Glomerular visceral epithelial cell (primary cell): ENCODE measurements around the gene CDH1.

ENCODE experiments used
- DNase-seq: peaks from one replicate; pipeline ENCODE4 v3.0.0-alpha.2; 2016; ENCODE audit errors: extremely low spot score

CDH1 gene

GRCh38 chr16:68732042-68732680 is 4.9 kb upstream of the CDH1 start:
- peak; percentile 36 for DNase-seq

- DNase-seq, result no peak
Observed at GRCh38 chr16:68732741-68733399, 4.2 kb upstream of the CDH1 start.

GRCh38 chr16:68733570-68733969 is 3.5 kb upstream of the CDH1 start:
- DNase-seq, result no peak

- no peak for DNase-seq
Observed at GRCh38 chr16:68734782-68735181, 2.3 kb upstream of the CDH1 start.

- DNase-seq, result no peak
Observed at GRCh38 chr16:68736561-68736960, 531 bp upstream of the CDH1 start.

- DNase-seq, result no peak
Observed at GRCh38 chr16:68737730-68738629, 888 bp downstream of the CDH1 start.

- DNase-seq, result peak; percentile 48
Observed at GRCh38 chr16:68739964-68740627, 3.0 kb downstream of the CDH1 start.

- DNase-seq, result no peak
Observed at GRCh38 chr16:68740628-68741346, 3.7 kb downstream of the CDH1 start.

- no peak for DNase-seq
Observed at GRCh38 chr16:68743664-68744063, 6.6 kb downstream of the CDH1 start.

GRCh38 chr16:68744744-68745280 is 7.7 kb downstream of the CDH1 start:
- DNase-seq, result no peak

GRCh38 chr16:68746951-68747350 is 9.9 kb downstream of the CDH1 start:
- no peak for DNase-seq

GRCh38 chr16:68749432-68749831 is 12.3 kb downstream of the CDH1 start:
- no peak for DNase-seq

- DNase-seq, result no peak
Observed at GRCh38 chr16:68750193-68750695, 13.2 kb downstream of the CDH1 start.

- DNase-seq, result no peak
Observed at GRCh38 chr16:68751160-68751559, 14.1 kb downstream of the CDH1 start.

- no peak for DNase-seq
Observed at GRCh38 chr16:68752602-68753001, 15.5 kb downstream of the CDH1 start.

GRCh38 chr16:68754084-68754792 is 17.1 kb downstream of the CDH1 start:
- DNase-seq, result no peak

- peak; percentile 7 for DNase-seq
Observed at GRCh38 chr16:68756239-68756915, 19.3 kb downstream of the CDH1 start.

GRCh38 chr16:68757625-68757935 is 20.5 kb downstream of the CDH1 start:
- no peak for DNase-seq

GRCh38 chr16:68759062-68759461 is 22.0 kb downstream of the CDH1 start:
- no peak for DNase-seq
